Chondrocyte (in vitro differentiated cells): ENCODE results near the gene TRERF1. TPM values are rescaled to one million over a fixed set of nuclear protein-coding genes. Genes with fewer than 3 reads are reported as not detected.

ENCODE experiments used
- DNase-seq: peaks from one replicate; pipeline ENCODE4 v3.0.0; 2021; ENCODE audit warnings: mixed read lengths, low spot score
- H3K27ac Mint-ChIP-seq: one replicate; pipeline ENCODE4 v1.8.0; 2021; ENCODE audit warnings: mild to moderate bottlenecking, moderate library complexity, mixed read lengths; ENCODE audit not compliant: unreplicated experiment
- H3K27me3 Mint-ChIP-seq: 2 replicates; pipeline ENCODE4 v1.8.0; 2021; ENCODE audit warnings: low read depth, mixed read lengths
- H3K36me3 Mint-ChIP-seq: 2 replicates; pipeline ENCODE4 v1.8.0; 2021; ENCODE audit warnings: low read depth, mixed read lengths
- H3K4me1 Mint-ChIP-seq: 2 replicates; pipeline ENCODE4 v1.8.0; 2021; ENCODE audit warnings: low read depth, mild to moderate bottlenecking, mixed read lengths
- H3K4me3 Mint-ChIP-seq: one replicate; pipeline ENCODE4 v1.8.0; 2021; ENCODE audit warnings: mild to moderate bottlenecking, moderate library complexity, mixed read lengths; ENCODE audit not compliant: unreplicated experiment
- H3K9me3 Mint-ChIP-seq: 2 replicates; pipeline ENCODE4 v1.8.0; 2021; ENCODE audit warnings: low read depth, mixed read lengths
- CTCF ChIP-seq: fragments of 200-600 bp; sonication (generic); IDR thresholded peaks from 2 replicates; pipeline ENCODE4 v1.5.0; 2021; ENCODE audit warnings: antibody characterized with exemption, mild to moderate bottlenecking, moderate library complexity
- total RNA-seq: library from RNA; stranded (reverse); gene quantifications from 3 replicates; pipeline ENCODE4 v1.2.1, GENCODE V29; 2021

Gene TRERF1
- total RNA-seq, 1 donor from 2014 or later = 1.8 TPM

- no peak for TF ChIP-seq CTCF
- H3K27ac Mint-ChIP-seq = no peak overlapping the region
Observed at GRCh38 chr6:42381850-42382249, 69.9 kb downstream of the TRERF1 start.

GRCh38 chr6:42380228-42380979 is 71.3 kb downstream of the TRERF1 start:
- no peak for DNase-seq
- Mint-ChIP-seq H3K4me1 (no peaks in the 10 kb centered on the region), H3K27me3 (no peaks in the 10 kb centered on the region), H3K27ac (no peak overlapping the region), H3K36me3 (no peaks in the 10 kb centered on the region), H3K4me3 (no peak overlapping the region), H3K9me3 (no peaks in the 10 kb centered on the region)
- no peak for TF ChIP-seq CTCF

More at GRCh38 chr6:42381850-42382249, 69.9 kb downstream of the TRERF1 start:
- H3K9me3 Mint-ChIP-seq = no peaks in the 10 kb centered on the region
- H3K27me3 Mint-ChIP-seq = no peaks in the 10 kb centered on the region
- H3K36me3 Mint-ChIP-seq = peaks cover 1% of the 10 kb centered on the region
- H3K4me1 Mint-ChIP-seq = no peaks in the 10 kb centered on the region
- no peak for DNase-seq
- no peak overlapping the region for H3K4me3 Mint-ChIP-seq

GRCh38 chr6:42378536-42378935 is 73.2 kb downstream of the TRERF1 start:
- no peak overlapping the region for H3K4me3 Mint-ChIP-seq
- H3K36me3 Mint-ChIP-seq = no peaks in the 10 kb centered on the region
- H3K27me3 Mint-ChIP-seq = no peaks in the 10 kb centered on the region
- H3K4me1 Mint-ChIP-seq = no peaks in the 10 kb centered on the region
- no peak for TF ChIP-seq CTCF
- no peak overlapping the region for H3K27ac Mint-ChIP-seq
- DNase-seq = no peak
- H3K9me3 Mint-ChIP-seq = no peaks in the 10 kb centered on the region

GRCh38 chr6:42378125-42378524 is 73.6 kb downstream of the TRERF1 start:
- no peaks in the 10 kb centered on the region for H3K4me1 Mint-ChIP-seq
- no peak overlapping the region for H3K27ac Mint-ChIP-seq
- no peak for DNase-seq
- H3K4me3 Mint-ChIP-seq = no peak overlapping the region
- TF ChIP-seq CTCF = no peak
- H3K36me3 Mint-ChIP-seq = no peaks in the 10 kb centered on the region
- H3K27me3 Mint-ChIP-seq = no peaks in the 10 kb centered on the region
- no peaks in the 10 kb centered on the region for H3K9me3 Mint-ChIP-seq

- Mint-ChIP-seq H3K36me3 (no peaks in the 10 kb centered on the region), H3K4me3 (no peak overlapping the region), H3K27me3 (no peaks in the 10 kb centered on the region), H3K27ac (no peak overlapping the region), H3K9me3 (no peaks in the 10 kb centered on the region), H3K4me1 (no peaks in the 10 kb centered on the region)
- no peak for DNase-seq
- no peak for TF ChIP-seq CTCF
Observed at GRCh38 chr6:42375007-42375635, 76.6 kb downstream of the TRERF1 start.
